GOT3 (cell line): ENCODE results near the gene ASIC4.

Experiments used
- DNase-seq: peaks from one replicate; lab custom pipeline; 2025; ENCODE audit warnings: mixed read lengths; lab: John Stamatoyannopoulos, UW

ASIC4 gene

DNA sequence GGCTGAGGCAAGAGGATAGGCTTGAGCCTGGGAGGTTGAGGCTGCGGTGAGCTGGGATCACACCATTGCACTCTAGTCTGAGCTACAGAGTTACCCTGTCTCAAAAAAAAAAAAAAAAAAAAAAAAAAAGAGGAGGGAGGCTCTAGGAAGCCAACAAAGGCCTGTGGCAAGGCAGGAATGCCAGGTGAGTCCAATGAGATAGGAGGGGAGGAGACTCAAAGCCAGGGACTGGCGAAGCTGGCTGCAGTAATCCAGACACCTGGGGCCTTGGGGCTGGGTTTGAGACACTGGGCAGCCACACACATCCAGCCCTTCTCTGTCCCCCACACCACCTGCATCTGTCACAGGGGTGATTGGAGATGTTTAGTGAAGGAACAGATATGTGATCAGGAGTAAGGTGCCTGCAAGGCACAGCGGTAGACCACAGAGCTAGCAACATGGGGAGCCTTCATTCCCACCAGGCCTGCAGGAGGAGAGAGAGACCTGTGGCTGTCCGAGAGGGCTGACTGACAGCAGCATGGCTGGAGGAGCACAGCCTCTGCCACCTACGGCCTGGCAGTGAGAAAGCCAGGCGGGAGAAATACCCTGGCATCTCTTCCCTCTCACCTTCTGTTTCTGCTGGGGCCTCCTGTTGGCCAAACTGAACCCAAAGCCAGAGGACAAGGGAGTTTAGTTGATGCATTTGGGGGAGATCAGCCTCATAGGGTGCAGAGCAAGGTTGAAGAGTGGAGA lies 19.8 kb downstream of the ASIC4 start:
- DNase-seq: no peak

DNA sequence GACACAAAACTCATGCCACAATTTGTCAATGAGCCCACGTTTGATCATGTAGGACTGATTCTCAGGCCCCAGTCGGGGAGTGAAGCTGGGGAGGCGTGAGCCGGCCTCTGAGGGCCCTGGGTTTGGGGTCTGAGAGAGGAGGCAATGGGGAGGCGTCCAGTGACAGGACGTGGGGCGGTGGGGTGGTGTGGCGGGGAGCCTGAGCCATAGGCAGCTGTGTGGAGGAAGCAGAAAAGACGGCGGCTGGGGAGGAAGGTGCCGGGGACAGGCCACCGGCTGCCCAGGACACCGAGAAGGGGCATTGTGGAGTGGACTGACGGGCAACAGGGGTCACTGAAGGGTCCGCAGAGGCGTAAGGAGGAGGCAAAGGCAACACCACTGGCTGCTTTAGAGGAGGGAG lies 22.1 kb downstream of the ASIC4 start:
- no peak for DNase-seq

DNA sequence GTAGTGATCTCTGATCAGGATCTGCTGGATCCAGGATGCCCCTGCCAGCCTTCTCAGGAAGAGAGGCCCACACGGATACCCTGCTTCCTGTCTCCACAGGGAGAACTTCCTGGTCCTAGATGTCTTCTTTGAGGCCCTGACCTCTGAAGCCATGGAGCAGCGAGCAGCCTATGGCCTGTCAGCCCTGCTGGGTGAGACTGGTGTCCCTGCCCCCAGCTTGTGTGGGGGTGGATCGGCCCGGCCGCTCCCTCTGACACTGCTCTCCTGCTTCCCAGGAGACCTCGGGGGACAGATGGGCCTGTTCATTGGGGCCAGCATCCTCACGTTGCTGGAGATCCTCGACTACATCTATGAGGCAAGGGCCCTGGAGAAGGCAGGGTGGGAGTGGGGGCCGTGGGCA lies 22.7 kb downstream of the ASIC4 start:
- no peak for DNase-seq

DNA sequence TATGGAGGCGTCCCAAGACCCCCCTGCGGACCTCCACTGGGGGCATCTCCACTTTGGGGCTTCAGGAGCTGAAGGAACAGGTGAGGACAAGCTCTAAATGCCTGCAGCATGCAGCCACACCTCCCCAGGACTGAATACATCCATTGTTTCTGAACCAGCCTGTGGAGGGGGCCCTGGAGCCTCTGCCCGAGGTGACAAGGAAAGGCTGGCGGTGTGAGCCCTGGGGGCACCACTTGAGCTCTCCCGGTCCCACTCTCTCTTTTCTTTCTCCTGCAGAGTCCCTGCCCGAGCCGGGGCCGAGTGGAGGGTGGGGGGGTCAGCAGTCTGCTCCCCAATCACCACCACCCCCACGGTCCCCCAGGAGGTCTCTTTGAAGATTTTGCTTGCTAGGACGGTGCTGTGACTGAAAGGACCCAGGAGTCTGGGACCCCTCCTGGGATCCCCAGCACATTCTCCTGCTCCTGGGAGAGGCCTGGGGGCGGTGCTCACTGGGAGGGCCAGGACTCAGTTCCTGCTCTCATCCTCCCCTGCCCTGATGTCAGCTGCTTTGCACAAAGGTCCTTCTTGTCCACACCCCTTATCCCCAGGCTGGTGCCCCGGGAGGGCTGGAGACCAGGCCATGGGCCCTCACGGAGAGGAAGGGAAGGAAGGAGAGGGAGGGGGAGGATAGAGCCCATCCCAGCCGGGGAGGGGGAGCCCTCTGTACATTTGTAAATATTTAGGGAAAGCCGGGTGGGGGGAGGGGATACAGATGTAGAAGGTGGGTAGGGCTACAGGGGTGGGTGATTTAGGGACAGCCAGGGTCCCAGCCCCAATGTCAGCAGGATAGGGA lies 23.6 kb downstream of the ASIC4 start:
- DNase-seq: no peak

DNA sequence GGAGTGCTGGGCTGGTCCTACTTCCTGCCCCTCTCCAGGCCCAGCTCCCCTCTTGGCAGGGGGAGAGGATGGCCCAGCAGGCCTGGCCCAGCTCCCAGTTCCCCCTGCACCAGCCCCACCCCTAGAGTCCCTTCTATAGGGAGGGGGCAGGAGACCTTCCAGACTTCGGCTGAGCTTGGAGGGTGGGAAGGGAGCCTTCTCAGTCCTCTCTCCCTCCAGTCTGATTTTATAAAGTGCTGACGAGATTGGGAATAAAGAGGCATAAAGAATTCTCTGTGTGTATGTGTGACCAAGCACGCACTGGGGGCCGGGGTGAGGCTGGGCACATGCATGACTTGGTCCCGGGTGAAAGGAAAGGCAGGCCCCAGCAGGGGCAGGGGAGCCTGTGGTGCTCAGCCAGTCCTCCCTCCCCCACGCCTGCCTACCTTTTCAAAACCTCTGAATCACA lies 24.2 kb downstream of the ASIC4 start:
- no peak for DNase-seq

DNA sequence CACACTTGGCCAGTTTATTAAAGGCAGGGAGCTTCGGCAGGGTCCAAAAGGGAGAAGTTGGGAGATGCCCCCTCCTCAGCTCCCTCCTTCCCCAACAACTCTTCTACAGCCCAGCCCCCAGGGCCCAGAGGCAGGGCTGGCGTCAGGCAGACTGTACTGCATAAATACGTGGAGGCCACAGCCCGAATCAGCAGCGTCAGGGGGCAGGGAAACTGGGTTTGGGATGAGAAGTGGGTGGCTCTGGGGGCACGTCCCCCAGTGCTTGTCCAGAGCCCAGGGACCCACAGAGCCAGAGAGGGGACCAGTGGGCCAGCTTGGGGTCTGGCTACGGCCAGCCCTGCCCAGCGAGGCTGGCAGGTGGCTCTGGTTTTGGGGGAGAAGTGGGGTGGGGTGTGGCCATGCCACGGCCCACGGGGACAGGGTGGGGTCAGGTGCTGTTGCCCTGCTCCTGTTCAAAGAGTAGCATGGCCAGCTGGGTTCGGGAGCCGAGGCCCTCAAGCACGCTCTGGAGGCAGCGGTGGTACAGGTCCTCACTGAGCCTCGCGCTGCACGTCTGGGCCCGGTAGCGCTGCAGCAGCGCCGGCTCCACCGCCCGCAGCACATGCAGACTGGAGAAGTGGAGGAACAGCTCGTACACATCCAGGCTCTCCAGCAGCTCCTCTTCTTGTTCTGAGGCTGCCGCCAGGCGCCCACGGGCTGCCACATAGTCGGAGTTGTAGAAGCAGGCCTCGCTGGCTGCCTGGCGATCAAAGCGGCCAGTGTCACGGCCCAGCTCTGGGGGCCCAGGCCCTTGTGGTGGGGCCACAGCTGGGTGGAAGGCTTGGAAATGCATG lies 24.9 kb downstream of the ASIC4 start:
- no peak for DNase-seq

DNA sequence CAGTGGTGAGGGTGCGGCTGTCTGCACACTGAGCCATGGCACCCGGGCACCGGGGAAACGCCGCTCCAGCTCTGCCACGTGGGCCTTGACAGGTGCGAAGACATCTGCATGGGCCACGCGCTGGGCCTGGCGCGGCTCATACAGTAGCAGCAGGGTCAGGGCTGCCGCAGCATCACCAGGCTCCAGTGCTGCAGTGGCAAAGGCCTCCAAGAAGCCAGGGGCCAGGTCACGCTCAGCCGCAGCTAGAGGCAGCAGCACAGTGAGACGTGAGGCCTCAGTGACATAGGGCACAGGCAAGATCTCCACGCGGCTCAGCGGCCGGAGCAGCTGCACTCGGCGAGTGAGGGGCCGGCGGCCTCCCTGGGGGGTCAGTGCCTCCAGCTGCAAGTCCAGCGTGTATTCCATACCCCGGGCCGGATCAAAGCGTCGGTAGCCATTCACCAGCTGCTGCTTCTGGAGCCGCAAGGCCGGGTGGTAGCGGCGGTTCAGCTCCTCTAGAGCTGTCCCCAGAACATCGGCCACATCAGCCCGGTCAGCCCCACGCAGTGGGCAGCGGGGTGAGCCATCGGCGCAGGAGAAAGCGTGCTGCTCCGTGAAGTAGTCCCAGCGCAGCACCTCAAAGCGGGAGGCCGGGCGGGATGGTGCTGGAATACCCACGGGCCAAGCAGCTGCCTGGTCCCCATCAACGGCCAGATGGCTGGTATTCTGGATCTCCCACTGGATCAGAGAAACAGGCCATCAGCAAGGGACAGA lies 25.8 kb downstream of the ASIC4 start:
- DNase-seq: no peak

DNA sequence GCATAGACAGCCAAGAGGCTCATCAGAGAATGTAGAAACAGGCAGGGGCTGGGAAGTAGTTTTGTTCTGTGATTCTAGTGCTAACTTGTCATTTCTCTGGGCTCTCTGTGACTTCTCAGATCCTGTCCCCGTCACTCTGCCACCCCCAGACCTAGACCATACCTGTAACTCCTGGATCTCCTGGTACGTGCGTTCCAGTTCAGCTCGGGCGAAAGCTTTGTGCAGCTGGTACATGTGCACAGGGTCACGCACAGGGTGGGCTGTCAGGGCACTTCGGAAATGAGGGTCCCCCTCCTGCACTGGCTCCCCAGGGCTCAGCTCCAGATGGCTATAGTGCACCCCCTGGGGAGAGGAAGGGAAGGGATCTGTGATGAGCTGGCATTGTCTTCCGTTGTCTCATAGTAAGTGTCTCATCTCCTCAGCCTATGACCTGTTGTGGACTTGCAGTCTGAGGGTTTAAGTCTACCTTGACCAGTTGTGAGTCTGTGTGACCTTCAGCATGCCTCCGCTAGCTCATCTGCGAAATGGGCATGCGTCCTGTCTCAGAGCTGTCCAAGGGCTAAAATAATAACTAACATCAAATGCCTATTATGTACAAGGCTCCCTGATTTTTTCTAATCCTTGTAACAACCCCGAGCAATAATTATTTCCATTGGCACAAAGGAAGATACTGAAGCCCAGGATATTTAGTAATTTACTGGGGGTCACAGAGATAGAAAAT lies 26.7 kb downstream of the ASIC4 start:
- no peak for DNase-seq

DNA sequence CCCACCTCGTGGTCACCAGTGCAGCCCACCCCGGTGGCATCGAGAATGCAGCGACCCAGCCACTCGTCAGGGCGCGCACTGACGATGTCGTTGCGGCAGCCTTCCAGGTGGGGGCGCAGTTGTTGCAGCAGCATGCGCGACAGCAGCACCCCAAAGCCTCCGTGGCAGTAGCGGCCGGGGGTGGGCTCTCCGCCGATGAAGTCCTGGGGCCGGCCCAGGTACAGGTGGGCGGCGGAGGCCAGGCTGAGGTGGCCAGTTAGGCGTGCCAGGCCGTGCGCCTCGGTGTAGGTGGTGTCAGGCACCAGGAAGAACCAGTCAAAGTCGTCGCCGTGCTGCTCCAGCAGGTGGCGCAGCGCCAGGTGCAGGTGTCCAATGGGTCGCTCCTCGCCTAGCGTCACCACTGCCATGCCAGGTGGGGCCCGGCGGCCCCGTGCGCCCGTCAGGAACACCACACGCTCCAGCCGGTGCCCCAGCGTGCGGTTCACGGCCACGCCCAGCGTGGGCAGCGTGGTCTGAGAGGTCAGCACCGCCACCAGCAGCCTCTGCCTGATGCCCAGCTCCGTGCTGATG lies 27.4 kb downstream of the ASIC4 start:
- DNase-seq: no peak

DNA sequence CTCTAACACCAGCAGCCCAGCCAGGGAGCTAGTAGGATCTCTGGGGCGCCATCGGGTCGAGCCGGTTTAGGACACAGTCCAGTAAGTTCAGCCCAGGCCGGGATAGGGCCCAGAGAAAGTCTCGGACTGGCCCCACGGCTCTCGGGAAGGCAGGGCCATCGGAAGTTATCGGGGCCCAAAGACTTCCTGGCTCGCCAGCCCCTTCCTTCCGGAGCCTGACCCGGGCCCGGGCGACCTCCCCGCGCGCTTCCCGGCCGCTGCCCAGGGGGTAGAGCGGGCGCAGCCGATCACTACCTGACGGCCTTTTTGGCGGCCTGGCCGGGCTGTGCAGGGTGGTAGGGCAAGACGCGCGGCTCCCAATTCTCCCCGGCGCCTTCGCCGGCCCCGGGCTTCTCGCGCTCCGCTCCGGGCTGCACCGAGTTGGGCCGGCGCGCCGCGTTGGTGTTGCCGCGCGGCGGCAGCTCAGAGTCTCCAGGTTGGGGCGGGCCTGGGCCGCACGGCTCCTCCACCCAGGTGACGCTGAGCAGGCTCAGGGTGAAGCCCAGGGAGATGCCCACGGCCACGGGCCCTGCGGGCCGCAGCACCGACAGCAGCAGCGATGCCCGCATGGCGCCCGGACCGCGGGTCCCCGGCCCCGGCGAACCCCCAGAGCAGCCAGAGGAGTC lies 28.8 kb downstream of the ASIC4 start:
- DNase-seq: no peak

DNA sequence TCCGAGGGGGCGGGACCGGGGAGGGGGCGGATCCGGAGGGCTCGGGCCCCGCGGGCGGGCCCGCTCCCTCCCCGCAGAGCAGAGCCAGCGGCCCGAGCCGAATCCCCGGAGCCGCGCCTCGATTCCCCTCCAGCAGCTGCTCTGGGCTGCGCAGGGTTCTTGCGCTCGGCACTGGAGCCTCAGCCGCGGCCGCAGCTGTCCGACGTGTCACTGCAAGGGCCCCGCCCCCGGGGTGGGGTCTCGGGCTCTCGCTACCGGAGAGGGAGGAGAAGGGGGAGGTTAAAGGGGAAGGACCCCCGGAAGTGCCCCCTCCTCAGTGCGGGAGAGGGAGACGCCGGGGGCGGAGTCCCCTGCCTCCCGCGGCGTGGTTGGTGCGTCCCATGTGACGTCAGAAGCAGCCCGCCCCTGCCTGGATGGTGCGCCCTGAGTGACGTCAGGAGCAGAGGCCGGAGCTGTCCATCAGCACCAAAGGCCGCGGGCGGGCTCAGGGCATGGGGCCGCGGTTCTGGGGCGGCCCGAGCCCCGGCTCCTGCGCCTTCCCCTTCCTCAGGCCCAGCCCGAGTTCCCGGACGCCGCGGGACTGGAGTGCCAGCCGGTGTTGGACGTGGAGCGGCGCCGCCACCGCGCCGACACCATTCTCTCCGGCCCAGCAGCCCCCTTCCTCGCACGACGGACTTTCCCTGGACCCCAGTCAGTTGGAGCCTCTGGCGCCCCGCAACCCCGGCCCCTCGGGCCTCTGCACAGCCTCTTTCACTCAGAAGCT lies 29.5 kb downstream of the ASIC4 start, which contains the start of the genes CHPF and TMEM198:
Gene CHPF (minus strand): TSS at position 214 of the 763 bp plus-strand sequence. CDS start 271 bp downstream, outside the sequence.
Gene TMEM198 (plus strand): TSS at position 433 of the 763 bp plus-strand sequence. CDS start 700 bp downstream, outside the sequence.
- DNase-seq: peak; percentile 94

DNA sequence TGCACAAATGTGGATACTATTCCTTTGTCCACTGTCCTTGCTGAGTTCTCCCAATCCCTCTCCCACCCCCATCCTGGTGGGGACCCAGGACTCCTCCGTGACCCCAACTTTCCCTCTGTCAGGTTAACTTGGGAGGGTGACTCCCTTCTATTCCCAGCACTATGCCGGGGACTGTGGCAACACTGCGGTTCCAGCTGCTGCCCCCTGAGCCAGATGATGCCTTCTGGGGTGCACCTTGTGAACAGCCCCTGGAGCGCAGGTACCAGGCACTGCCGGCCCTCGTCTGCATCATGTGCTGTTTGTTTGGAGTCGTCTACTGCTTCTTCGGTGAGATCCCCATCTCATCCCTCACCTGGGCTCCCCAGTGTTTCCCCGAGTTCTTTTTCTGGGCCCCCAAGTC lies 30.3 kb downstream of the ASIC4 start:
- no peak for DNase-seq

DNA sequence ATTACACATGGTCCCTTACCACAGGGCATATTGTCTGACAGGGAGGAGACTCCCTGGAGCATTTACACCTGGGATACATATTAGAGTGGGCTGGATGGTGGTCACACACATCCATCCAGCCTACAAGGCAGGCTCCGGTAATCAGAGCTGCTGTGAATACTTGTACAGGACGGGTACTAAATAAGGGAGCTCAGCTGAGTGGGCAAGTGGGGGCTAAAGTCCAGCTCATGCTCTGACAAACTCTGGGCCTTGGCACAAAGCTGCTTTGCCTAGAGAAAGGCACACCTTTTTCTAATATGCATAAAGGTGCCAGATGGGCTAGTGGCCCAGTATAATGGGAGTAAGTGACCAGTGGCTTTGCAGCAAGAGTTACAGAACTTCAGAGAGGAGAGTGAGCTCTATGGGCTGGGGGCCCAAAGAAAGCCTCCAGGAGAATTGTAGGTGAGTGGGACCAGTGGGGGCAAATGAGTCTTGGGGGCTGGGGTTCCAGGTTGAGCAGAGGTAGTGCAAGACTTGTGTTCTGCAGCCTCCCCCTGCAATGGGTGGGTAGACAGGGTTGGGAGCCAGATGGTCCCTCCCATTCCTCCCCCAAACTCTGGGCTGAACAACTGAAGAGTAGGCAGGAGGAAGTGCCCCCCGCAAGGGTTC lies 31.1 kb downstream of the ASIC4 start:
- no peak for DNase-seq

DNA sequence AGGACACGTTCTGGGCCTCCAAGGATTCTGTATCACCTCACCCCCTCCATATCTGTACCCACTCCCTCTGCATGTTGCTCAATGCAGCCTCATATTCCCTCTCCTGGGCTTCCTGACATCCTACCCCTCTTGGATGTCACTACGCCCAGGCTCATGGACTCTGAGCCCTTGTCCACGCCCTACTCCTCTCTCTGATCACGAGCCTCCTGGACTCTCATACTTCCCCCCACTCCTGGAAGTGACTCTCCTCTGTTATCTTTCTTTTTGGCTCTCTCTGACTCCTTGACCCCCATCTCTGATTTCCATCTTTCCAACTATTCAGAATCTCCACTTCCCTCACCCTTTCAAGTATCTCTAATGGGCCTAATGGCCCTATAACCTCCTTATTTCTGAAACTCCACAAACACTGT lies 31.7 kb downstream of the ASIC4 start:
- no peak for DNase-seq

DNA sequence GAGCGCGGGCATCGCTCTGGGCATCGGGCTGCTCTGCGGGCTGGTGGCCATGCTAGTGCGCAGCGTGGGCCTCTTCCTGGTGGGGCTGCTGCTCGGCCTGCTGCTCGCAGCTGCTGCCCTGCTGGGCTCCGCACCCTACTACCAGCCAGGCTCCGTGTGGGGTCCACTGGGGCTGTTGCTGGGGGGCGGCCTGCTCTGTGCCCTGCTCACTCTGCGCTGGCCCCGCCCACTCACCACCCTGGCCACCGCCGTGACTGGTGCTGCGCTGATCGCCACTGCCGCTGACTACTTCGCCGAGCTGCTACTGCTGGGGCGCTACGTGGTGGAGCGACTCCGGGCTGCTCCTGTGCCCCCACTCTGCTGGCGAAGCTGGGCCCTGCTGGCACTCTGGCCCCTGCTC lies 33.3 kb downstream of the ASIC4 start:
- DNase-seq: no peak

DNA sequence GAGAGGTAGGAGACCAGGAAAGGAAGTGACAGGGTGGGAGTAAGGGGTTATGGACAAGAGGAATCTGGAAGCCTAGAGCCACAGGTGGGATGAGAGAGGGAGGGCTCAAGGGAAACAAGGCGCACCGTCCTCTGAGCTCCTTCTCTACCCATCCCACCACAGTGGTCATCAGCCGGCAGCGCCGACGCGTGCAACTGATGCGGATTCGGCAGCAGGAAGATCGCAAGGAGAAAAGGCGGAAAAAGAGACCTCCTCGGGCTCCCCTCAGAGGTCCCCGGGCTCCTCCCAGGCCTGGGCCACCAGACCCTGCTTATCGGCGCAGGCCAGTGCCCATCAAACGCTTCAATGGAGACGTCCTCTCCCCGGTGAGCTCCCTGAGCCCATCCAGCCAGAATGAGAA lies 34.7 kb downstream of the ASIC4 start:
- no peak for DNase-seq

DNA sequence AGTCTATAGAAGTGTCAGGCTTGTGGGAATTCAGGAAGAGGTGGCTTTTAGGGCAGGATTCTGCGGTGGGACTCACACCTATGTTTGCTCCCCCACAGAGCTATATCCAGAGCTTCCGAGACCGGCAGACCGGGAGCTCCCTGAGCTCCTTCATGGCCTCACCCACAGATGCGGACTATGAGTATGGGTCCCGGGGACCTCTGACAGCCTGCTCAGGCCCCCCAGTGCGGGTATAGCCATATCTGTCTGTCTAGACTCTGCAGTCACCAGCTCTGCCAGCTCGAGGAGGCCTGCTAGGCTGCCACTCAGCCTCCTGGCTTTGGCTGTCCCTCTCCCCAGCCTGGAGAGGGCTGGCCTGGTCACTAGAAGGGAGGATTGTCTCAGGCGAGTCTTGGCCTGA lies 35.3 kb downstream of the ASIC4 start:
- DNase-seq: no peak
